ENCODE results near the gene TRIM24. TPM values are rescaled to one million over a fixed set of nuclear protein-coding genes. Genes with fewer than 3 reads are reported as not detected.

Gene TRIM24
- total and polyA plus RNA-seq, 10 of the 15 experiments (the other 5 are each of a cell fraction or from before 2014, with no cell fraction given) = 4.6 to 23.5 (median 13.6) TPM

GRCh38 chr7:138520742-138521141 is 60.7 kb downstream of the TRIM24 start:
- no peak overlapping the region for H3K4me2 ChIP-seq (ENCODE audit: control insufficient read depth, insufficient read depth)
- WGBS (ENCODE audit: insufficient coverage, insufficient replicate concordance, low lambda C conversion rate, missing lambda C conversion rate) = 98% methylated on average over 4 of the region's 4 CpGs
- ATAC-seq = no peak
- no peak overlapping the region for H3K4me3 ChIP-seq
- POLR2A ChIA-PET = no interaction called here
- TF ChIP-seq ZBTB40 (IDR thresholded peaks at IDR 0.05; ENCODE audit: borderline replicate concordance) = no peak
- TF ChIP-seq RFX5 (IDR thresholded peaks at IDR 0.05; ENCODE audit: low read depth, low read length) = no peak
- no peak for TF ChIP-seq USF1 (IDR thresholded peaks at IDR 0.05; ENCODE audit: borderline replicate concordance, extremely low read length, insufficient read depth, low read depth, low read length)
- no peak for TF ChIP-seq TCF12 (IDR thresholded peaks at IDR 0.05; ENCODE audit: low read depth, low read length)
- no peak for TF ChIP-seq MLLT1 (IDR thresholded peaks at IDR 0.05)
- no peak for TF ChIP-seq PBX3 (IDR thresholded peaks at IDR 0.05; ENCODE audit: insufficient replicate concordance, low read depth, low read length)
- TF ChIP-seq SREBF1 (IDR thresholded peaks at IDR 0.05; ENCODE audit: low read length) = no peak
- no peak for TF ChIP-seq JUND (IDR thresholded peaks at IDR 0.05; ENCODE audit: low read depth, low read length)
- no peak for TF ChIP-seq NBN (IDR thresholded peaks at IDR 0.05)
- no peak for TF ChIP-seq SMC3 (IDR thresholded peaks at IDR 0.05; ENCODE audit: borderline replicate concordance, low read length)
- no peak for TF ChIP-seq POLR2AphosphoS5 (IDR thresholded peaks at IDR 0.05; ENCODE audit: low read length)
- no peak for TF ChIP-seq POLR2A (IDR thresholded peaks at IDR 0.05; ENCODE audit: low read depth, low read length)
- no peak for TF ChIP-seq NFYA (IDR thresholded peaks at IDR 0.05; ENCODE audit: borderline replicate concordance, low read depth, low read length)
- TF ChIP-seq WRNIP1 (IDR thresholded peaks at IDR 0.05; ENCODE audit: borderline replicate concordance, low read depth, low read length) = no peak
- TF ChIP-seq ZNF622 (IDR thresholded peaks at IDR 0.05) = no peak
- intact Hi-C loops (cut with micrococcal nuclease; ENCODE audit: unreplicated experiment) (no loop called here), in situ Hi-C loops (cut with MboI) (no loop called here)
- H3K27me3 ChIP-seq (replicated peaks in 1 of 2; ENCODE audit: control insufficient read depth in 2 of 2, insufficient read depth in 2 of 2, low read length in 1 of 2) = no peaks in the 10 kb centered on the region
- no peaks in the 10 kb centered on the region for H3K4me1 ChIP-seq (ENCODE audit: control insufficient read depth, insufficient read depth, low read length)
- H3K79me2 ChIP-seq (ENCODE audit: control insufficient read depth, insufficient read depth, low read length) = no peaks in the 10 kb centered on the region
- CTCF ChIA-PET = interaction anchor here (1.1 kb wide), 1 partner anchor 8 kb away, joined by 3 read pairs; no protein-coding TSS in a partner anchor
- FAIRE-seq = no peak
- SMC1A ChIA-PET (ENCODE audit: uncharacterized antibody, unreplicated experiment) = interaction anchor here (1.0 kb wide), 1 partner anchor 21 kb away, joined by 3 read pairs; no protein-coding TSS in a partner anchor
- RAD21 ChIA-PET (ENCODE audit: unreplicated experiment) = no interaction called here
- peaks cover 2 to 18% of the 10 kb centered on the region in 2 experiments for H3K36me3 ChIP-seq (ENCODE audit: control insufficient read depth in 2 of 2, insufficient read depth in 2 of 2, low read length in 1 of 2)
- H3K9ac ChIP-seq (ENCODE audit: control insufficient read depth, insufficient read depth, low read length) = no peak overlapping the region
- no peak overlapping the region for H2AFZ ChIP-seq (ENCODE audit: control insufficient read depth, low read depth, low read length)
- H3K27ac ChIP-seq (ENCODE audit: control insufficient read depth, insufficient read depth) = no peak overlapping the region
- BruUV-seq (replicated peaks) = no TSS peak
- H4K20me1 ChIP-seq (ENCODE audit: control insufficient read depth, insufficient read depth) = no peaks in the 10 kb centered on the region
- H3K9me3 ChIP-seq (replicated peaks; ENCODE audit: control insufficient read depth, insufficient read depth, low read length) = no peaks in the 10 kb centered on the region
- DNase-seq (ENCODE audit: low read depth, low spot score) = no peak

Data from GM12878 (cell line).